Aorta (tissue), 5 donors: Measurements from ENCODE around the gene GCK. TPM values are rescaled to one million over a fixed set of nuclear protein-coding genes. Genes with fewer than 3 reads are reported as not detected.
"Not testable (repeated sequence)": the region's sequence is repeated elsewhere in the genome, so short reads cannot be mapped to it uniquely, and the experiment has no call there.

ENCODE experiments used
- ATAC-seq: fragments of 200-7000 bp; cut with Tn5 transposase; one replicate; pipeline ENCODE4 v1.9.1; 2022; ENCODE audit warnings: moderate library complexity; ENCODE audit not compliant: low FRiP score
- DNase-seq, 2 donors: peaks; one replicate each; pipeline ENCODE4 v3.0.0-alpha.2; 2020
- H3K27ac ChIP-seq, 2 donors: one replicate each; pipeline ENCODE4 v1.5.1; 2013; ENCODE audit warnings: low read length in 2 of 2, mild to moderate bottlenecking in 2 of 2, moderate library complexity in 2 of 2, control low read depth in 1 of 2, inconsistent platforms in 1 of 2, low read depth in 1 of 2
- H3K27me3 ChIP-seq, 2 donors: one replicate each; pipeline ENCODE4 v1.6.1; 2013; ENCODE audit warnings: control low read depth in 1 of 2, low read length in 1 of 2, mild to moderate bottlenecking in 1 of 2, moderate library complexity in 1 of 2; ENCODE audit not compliant: insufficient read depth in 2 of 2, control insufficient read depth in 1 of 2
- H3K36me3 ChIP-seq, 2 donors: one replicate each; pipeline ENCODE4 v1.6.1; 2013; ENCODE audit warnings: control low read depth in 1 of 2, low read length in 1 of 2, mild to moderate bottlenecking in 1 of 2; ENCODE audit not compliant: insufficient read depth in 2 of 2, control insufficient read depth in 1 of 2
- H3K4me1 ChIP-seq, 2 donors: one replicate each; pipeline ENCODE4 v1.6.1; 2013; ENCODE audit warnings: low read length in 2 of 2, control low read depth in 1 of 2, mild to moderate bottlenecking in 1 of 2, moderate library complexity in 1 of 2; ENCODE audit not compliant: insufficient read depth in 2 of 2, control insufficient read depth in 1 of 2
- H3K4me3 ChIP-seq, 2 donors: one replicate each; pipeline ENCODE4 v1.5.1; 2013; ENCODE audit warnings: low read length in 2 of 2, control low read depth in 1 of 2, mild to moderate bottlenecking in 1 of 2
- H3K9me3 ChIP-seq: one replicate; pipeline ENCODE4 v1.6.1; 2013; ENCODE audit warnings: mild to moderate bottlenecking, low read length; ENCODE audit not compliant: control insufficient read depth
- WGBS, 2 donors: extraction: QIAGEN DNeasy Blood & Tissue Kit; methylation state at CpG; one replicate each; pipeline ENCODE4 v1.1.7; 2013; 5-methylcytosine and 5-hydroxymethylcytosine counted together
- intact Hi-C, 2 donors: fragments of 100-400 bp; cut with DNase I; formaldehyde crosslinking; loops; one replicate each; pipeline versions ENCODE4 v1.14.2 to v1.15.0; 2022
- polyA plus RNA-seq, 2 donors: library from polyadenylated mRNA; stranded (reverse); fragments of 200-250 nt; gene quantifications; one replicate each; pipeline ENCODE4 v1.2.3, GENCODE V29; 2013
- total RNA-seq, 2 donors: library from RNA; stranded (reverse); fragmentation: NEBNext Ultra II Directional; extraction: Animal tissue kit (Norgen Biotek cat#: 25700); gene quantifications; one replicate each; pipeline ENCODE4 v1.2.1, GENCODE V29; 2021
- donor health status: healthy with polysubstance abuse.
- donor health status: Bipolar disorder and iron deficiency.
- donor health status: DM: no; HTN: no; CAD: no.
- donor health status: DM: no; HTN: no; CAD: no.
- donor health status: DM: yes; HTN: yes; CAD: no.

GCK gene
- total and polyA plus RNA-seq, 4 donors = 1.2 to 6.6 (median 2.0) TPM

DNA sequence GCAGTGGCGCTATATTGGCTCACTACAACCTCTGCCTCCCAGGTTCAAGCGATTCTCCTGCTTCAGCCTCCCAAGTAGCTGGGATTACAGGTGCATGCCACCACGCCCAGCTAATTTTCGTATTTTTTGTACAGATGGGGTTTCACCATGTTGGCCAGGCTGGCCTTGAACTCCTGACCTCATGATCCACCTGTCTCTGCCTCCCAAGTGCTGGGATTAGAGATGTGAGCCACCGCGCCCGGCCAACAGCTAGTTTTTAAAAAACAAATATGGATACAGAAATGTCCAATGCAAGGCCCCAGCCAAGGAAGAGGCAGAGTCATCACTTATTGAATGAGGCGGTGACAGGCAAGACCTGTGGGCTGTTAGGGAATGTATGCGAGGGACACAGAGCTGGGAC, 17.3 kb downstream of the GCK start:
- H3K4me3 ChIP-seq, H3K27me3 ChIP-seq, H3K9me3 ChIP-seq, ATAC-seq, H3K36me3 ChIP-seq, H3K27ac ChIP-seq, intact Hi-C loops, H3K4me1 ChIP-seq: not testable (repeated sequence)
- 93 to 94% methylated on average over 9 of the region's 9 CpGs for WGBS, 2 donors
- DNase-seq = peak in 1 of 2 donors; percentile 26

DNA sequence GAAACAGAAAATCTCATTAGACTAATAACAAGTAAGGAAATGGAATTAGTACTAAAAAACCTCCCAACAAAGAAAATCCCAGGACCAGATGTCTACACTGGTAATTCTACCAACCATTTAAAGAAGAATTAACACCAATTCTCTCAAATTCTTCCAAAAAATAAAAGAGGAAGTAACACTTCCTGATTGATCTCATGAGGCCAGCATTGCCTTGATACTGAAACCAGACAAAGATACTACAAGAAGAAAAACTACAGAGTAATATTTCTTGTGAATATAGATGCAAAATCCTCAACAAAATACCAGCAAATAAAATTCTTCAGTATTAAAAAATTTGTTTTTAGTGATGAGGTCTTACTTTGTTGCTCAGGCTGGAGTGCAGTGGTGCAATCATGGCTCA, 21.3 kb downstream of the GCK start:
- intact Hi-C loops = no loop called here
- Histone ChIP-seq H3K9me3 (no peaks in the 10 kb centered on the region), H3K4me1 (no peaks in the 10 kb centered on the region), H3K27ac (no peak overlapping the region), H3K4me3 (no peak overlapping the region), H3K36me3 (no peaks in the 10 kb centered on the region), H3K27me3 (no peaks in the 10 kb centered on the region)
- ATAC-seq (no peak), DNase-seq (no peak)

DNA sequence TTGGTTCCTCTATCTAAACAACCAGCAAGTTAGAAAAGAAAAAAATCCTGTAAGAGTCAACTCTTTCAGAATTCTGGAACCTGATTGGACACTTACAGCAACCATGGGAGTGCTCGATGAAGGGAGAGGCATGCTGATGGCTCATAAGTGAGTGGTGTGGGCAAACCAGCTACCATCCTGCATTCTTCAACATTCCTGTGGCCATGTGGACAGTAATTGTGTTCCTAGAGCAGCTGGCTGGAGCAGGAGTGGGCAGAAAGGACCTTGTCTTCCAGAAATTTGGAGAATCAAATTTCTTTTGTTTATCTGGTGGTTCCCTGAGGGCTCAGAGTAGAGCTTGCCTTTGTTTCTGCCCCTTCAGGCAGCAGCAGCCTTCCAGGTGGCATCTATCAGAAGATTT, 25.6 kb downstream of the GCK start:
- Histone ChIP-seq H3K4me3 (no peak overlapping the region), H3K27ac (no peak overlapping the region), H3K9me3 (no peaks in the 10 kb centered on the region), H3K27me3 (no peaks in the 10 kb centered on the region), H3K36me3 (no peaks in the 10 kb centered on the region), H3K4me1 (no peaks in the 10 kb centered on the region)
- intact Hi-C loops = no loop called here
- DNase-seq (no peak), ATAC-seq (no peak)
- WGBS, 2 donors = 43 to 46% methylated on average over 1 of the region's 1 CpG

DNA sequence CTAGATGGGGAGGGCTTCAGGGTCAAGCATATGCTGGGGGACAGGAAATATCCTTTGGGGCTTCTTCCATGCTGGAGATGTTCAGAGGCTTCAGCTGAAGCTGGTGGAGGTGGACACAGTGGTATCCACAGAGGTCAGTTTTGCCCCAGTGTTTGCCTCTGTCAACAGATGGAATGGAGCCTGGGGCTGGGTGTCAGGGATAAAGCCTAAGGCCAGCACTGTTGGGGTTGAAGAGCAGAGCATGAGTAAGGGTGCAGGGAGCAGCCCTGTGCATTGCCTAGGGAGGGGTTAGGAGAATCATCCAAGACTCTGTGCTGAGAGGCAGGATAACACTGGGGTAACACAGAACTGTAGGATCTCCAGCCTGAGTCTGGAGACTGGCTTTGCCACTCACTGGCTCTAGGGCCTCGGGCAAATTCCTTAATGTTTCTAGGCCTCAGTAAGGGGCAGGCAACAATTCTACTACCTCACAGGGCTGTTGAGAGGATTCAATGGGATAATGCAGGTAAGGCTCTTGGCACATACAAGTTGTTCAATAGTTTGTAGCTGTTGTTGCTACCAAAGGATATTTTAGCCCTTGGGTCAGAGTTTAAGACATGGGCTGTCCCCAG, 26.3 kb downstream of the GCK start:
- no peak for ATAC-seq

DNA sequence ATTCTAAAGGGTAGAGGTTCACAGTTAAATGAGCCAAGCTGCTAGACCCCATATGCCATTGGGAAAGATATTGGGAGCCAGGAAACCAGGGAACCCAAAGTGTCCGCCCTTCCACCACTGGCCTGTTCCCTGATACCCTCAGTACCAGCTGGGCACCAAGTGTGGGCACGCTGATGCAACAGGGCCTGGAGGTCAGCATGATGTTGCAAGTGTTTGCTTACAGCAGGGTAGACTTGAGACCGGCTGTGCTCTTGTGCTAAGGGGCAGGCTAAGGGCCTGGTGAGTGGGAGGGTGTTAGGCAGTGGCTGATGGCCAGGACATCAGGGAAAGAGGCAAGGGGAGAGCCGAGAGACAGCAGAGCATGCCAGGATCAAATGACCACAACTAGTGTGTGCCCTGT, 27.1 kb downstream of the GCK start:
- 80 to 89% methylated on average over 4 of the region's 4 CpGs for WGBS, 2 donors
- Histone ChIP-seq H3K27ac (no peak overlapping the region), H3K9me3 (no peaks in the 10 kb centered on the region)

More for the DNA sequence above, 26.3 kb downstream of the GCK start:
- no peaks in the 10 kb centered on the region for H3K4me1 ChIP-seq
- H3K4me3 ChIP-seq = no peak overlapping the region
- H3K27me3 ChIP-seq = no peaks in the 10 kb centered on the region
- H3K9me3 ChIP-seq = no peaks in the 10 kb centered on the region
- H3K36me3 ChIP-seq = no peaks in the 10 kb centered on the region
- H3K27ac ChIP-seq = no peak overlapping the region
- WGBS, 2 donors = 61 to 62% methylated on average over 1 of the region's 1 CpG
- intact Hi-C loops = no loop called here
- DNase-seq = peak in 1 of 2 donors; percentile 23

DNA sequence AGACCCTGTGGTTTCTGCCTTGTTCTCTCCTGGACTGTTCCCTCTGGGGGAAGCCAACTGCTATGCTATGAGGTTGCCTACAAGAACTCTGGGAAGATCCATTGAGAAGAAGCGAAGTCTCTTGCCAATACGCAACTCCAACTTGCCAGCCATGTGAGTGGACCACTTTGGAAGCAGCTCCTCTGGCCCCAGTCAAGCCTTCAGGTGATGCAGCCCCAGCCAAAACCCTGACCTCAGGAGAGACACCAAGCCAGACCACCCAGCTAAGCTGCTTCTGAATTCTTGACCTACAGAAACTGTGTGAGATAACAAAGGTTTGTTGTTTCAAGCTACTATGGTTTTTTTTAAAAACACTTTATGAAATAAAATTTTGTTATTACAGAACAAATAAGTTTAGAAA, 27.9 kb downstream of the GCK start:
- H3K27ac ChIP-seq = no peak overlapping the region
- H3K4me1 ChIP-seq = no peaks in the 10 kb centered on the region
- no peak for ATAC-seq
- no peaks in the 10 kb centered on the region for H3K9me3 ChIP-seq
- H3K27me3 ChIP-seq = no peaks in the 10 kb centered on the region
- no peaks in the 10 kb centered on the region for H3K36me3 ChIP-seq
- H3K4me3 ChIP-seq = no peak overlapping the region
- WGBS, 2 donors = 98% methylated on average over 2 of the region's 2 CpGs
- intact Hi-C loops = no loop called here
- DNase-seq = peak in 1 of 2 donors; percentile 10

More for the DNA sequence above, 27.1 kb downstream of the GCK start:
- no peaks in the 10 kb centered on the region for H3K36me3 ChIP-seq
- H3K27me3 ChIP-seq = no peaks in the 10 kb centered on the region
- no peak for ATAC-seq
- DNase-seq = peak in 1 of 2 donors; percentile 44
- H3K4me1 ChIP-seq = no peaks in the 10 kb centered on the region
- H3K4me3 ChIP-seq = no peak overlapping the region
- intact Hi-C loops = no loop called here

DNA sequence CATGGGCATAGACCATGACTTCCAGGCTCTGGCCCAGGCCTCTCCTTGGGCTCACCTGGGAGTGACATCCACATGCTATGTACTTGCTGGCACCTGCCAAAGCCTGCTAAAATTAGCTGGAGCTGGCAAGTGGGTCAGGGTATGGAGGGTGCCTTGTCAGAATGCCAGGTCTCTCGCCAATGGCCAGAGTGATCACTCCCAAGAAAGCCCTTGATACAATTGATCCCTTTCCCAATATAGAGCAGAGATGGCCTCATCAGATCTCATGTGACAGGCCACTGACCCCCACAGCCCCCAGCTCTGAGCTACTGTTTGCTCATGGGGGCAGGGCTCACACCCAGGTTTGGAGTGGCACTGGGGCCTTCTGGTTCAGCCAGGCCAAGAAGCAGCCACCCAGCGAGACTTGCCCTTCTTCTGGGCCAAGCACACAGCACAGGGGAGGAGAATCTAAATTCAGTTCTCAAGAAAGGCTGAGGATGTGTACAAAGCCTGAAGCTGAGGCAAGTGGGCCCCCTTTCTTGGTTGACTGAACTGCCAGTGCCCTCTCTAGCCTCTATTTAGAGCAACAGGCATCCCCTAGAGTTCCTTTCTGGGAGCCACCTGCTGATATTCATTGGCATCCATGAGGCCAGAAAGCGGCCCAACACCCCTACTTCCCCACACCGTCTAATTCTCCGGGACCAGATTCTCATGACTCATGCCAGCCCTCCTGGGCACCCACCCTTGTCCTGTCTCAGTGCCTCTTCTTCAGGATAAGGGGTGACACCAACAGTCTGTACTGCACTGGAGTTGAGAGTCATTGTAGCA, 29.2 kb downstream of the GCK start:
- WGBS, 2 donors = 88% methylated on average over 5 of the region's 5 CpGs
- H3K27ac ChIP-seq = no peak overlapping the region
- no peaks in the 10 kb centered on the region for H3K9me3 ChIP-seq
- peak in 1 of 2 donors; percentile 37 for DNase-seq
- intact Hi-C loops = no loop called here
- no peak for ATAC-seq
- no peaks in the 10 kb centered on the region for H3K27me3 ChIP-seq
- no peak overlapping the region for H3K4me3 ChIP-seq
- no peaks in the 10 kb centered on the region for H3K36me3 ChIP-seq
- no peaks in the 10 kb centered on the region for H3K4me1 ChIP-seq

DNA sequence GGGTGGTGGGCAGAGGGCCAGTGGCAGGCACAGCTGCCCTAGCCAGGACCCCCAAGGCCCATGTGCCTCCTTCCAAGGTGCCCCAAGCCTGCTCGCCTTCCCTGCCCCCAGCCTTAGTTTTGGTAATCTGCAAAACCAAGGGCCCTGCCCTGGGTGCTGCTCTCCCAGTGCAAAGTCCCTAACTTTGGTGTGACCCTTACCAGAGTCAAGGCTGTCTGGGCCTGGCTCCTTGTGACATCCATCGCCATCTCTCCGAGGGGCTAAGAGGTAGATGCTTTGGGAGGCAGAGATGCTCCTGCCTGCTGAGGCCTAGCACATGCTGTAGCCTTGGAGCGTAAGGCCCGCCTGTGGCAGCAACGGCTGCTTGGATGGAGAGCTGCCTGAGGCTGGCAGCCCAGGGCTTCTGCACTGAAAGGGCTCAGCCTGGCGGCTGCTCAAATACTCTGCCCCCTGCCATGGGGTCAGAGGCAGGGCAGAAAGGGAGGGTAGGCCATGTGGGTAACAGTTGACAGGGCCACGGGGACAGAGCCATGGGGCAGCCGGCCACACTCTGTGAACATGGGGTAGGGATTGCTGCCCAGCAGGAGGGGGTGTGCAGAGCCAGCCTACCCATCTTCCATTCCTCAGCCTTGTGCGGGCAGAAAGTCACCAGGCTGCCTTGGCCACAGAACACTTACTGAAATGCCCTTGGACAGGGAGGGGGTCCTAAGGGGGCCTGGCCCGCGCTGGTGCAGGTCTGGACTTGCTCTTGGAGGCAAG, 30.2 kb downstream of the GCK start:
- ATAC-seq (no peak), DNase-seq (peak in 1 of 2 donors; percentile 42)
- intact Hi-C loops = no loop called here
- WGBS, 2 donors = 93 to 95% methylated on average over 12 of the region's 12 CpGs
- Histone ChIP-seq H3K27me3 (no peaks in the 10 kb centered on the region), H3K9me3 (no peaks in the 10 kb centered on the region), H3K4me3 (no peak overlapping the region), H3K36me3 (no peaks in the 10 kb centered on the region), H3K4me1 (no peaks in the 10 kb centered on the region), H3K27ac (no peak overlapping the region)
